Type B pancreatic cell (in vitro differentiated cells): ENCODE measurements around the gene QRFP. TPM values are rescaled to one million over a fixed set of nuclear protein-coding genes. Genes with fewer than 3 reads are reported as not detected.

Experiments
- DNase-seq: peaks from one replicate; pipeline ENCODE4 v3.0.0; 2021; ENCODE audit warnings: mixed read lengths; ENCODE audit not compliant: unreplicated experiment; ENCODE audit errors: extremely low spot score
- H3K27ac Mint-ChIP-seq: 2 replicates; pipeline ENCODE4 v1.8.0; 2021; ENCODE audit warnings: mild to moderate bottlenecking, mixed read lengths
- H3K27me3 Mint-ChIP-seq: 2 replicates; pipeline ENCODE4 v1.8.0; 2021; ENCODE audit warnings: mixed read lengths
- H3K36me3 Mint-ChIP-seq: 2 replicates; pipeline ENCODE4 v1.8.0; 2021; ENCODE audit warnings: mixed read lengths
- H3K4me1 Mint-ChIP-seq: one replicate; pipeline ENCODE4 v1.8.0; 2021; ENCODE audit warnings: mixed read lengths; ENCODE audit not compliant: unreplicated experiment
- H3K4me3 Mint-ChIP-seq: 2 replicates; pipeline ENCODE4 v1.8.0; 2021; ENCODE audit warnings: mild to moderate bottlenecking, mixed read lengths
- H3K9me3 Mint-ChIP-seq: 2 replicates; pipeline ENCODE4 v1.8.0; 2021; ENCODE audit warnings: mixed read lengths
- total RNA-seq: library from RNA; stranded (reverse); gene quantifications from 2 replicates; pipeline ENCODE4 v1.2.1, GENCODE V29; 2021; ENCODE audit warnings: low replicate concordance
- TF ChIP-seq, protein P1 (sequence below): fragments of 200-600 bp; sonication (generic); conservative IDR thresholded peaks from 2 replicates; pipeline ENCODE4 v1.5.0; 2021; ENCODE audit warnings: antibody characterized with exemption, mild to moderate bottlenecking

Gene QRFP
- total RNA-seq, 1 donor from 2014 or later = not detected

DNA sequence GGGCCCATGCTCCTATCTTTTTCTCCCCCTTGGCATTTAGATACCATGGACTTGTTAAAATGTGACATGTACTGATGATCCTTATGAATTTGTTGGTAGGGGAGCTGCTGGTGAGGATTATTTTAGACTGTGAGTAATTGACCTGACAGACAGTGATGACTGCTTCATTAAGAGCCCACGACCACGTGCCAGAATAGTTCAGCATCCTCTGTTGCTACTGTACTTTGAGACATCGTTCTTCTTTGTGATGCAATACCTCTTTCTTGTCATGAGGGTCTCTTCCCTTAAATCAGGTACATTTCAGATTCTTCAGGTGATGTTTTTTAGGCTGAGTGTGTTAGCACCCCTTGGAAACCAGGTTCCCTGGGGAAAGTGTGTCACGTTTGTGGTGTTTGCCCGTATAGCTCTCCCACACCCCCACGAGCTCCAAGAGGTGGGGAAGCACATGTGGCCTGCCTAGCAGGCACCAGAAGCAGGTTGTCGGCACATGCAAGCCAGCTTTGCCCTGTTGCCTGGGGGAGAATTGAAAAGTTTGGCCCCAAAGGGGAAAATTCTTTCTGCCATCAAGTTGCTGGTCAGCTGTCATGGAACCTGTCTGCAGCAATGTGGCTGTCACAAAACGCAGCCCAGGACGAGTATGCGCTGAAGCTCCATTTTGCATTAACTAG, 25.1 kb downstream of the QRFP start:
- Mint-ChIP-seq H3K4me3 (no peak overlapping the region), H3K36me3 (peaks cover 28% of the 10 kb centered on the region), H3K4me1 (peaks cover 19% of the 10 kb centered on the region), H3K27ac (no peak overlapping the region), H3K9me3 (no peaks in the 10 kb centered on the region), H3K27me3 (no peaks in the 10 kb centered on the region)
- TF ChIP-seq, protein P1, sequence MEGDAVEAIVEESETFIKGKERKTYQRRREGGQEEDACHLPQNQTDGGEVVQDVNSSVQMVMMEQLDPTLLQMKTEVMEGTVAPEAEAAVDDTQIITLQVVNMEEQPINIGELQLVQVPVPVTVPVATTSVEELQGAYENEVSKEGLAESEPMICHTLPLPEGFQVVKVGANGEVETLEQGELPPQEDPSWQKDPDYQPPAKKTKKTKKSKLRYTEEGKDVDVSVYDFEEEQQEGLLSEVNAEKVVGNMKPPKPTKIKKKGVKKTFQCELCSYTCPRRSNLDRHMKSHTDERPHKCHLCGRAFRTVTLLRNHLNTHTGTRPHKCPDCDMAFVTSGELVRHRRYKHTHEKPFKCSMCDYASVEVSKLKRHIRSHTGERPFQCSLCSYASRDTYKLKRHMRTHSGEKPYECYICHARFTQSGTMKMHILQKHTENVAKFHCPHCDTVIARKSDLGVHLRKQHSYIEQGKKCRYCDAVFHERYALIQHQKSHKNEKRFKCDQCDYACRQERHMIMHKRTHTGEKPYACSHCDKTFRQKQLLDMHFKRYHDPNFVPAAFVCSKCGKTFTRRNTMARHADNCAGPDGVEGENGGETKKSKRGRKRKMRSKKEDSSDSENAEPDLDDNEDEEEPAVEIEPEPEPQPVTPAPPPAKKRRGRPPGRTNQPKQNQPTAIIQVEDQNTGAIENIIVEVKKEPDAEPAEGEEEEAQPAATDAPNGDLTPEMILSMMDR = no peak
- DNase-seq = no peak

DNA sequence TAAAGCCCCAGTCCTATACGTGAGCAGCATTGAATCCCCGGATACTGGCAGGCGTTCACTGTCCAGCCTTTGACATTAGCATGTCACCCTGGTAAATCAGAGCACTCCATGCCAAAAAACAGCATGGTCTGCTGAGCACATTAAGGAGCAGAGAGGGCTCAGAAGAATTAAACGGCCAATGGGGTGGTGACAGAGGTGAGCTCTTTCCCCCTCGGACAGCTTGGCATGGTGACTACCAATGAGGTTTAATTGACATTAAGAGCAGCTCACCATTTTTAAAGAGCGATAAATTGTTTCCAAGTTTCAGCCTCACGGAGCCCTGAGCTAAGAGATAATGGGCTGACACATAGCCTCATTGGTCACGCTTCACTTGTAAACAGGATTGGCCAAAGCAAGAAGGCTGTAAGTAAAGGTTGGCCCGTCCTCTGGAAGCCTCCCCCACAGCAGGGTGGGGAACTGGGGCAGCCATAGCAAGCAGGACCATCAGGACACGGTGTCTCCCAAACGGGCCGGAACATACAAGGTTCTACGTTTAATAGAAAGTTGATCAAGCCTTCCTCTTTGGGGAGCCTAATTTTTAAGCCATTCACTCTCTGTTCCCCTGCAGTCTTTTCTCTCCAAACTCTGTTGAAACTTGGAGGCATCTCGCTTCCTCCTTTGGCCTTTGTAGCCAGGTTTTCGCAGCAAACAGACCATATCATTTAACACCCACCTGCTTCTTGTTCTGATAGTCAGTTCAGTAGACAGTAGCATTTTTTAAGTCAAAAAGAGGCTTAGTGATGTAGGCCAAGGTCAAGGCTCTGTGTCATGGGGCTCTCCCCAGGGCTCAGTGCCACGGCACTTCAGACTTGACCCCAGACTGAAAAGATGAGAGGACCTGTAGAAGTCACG, 25.9 kb downstream of the QRFP start:
- no peak for DNase-seq
- no peaks in the 10 kb centered on the region for H3K9me3 Mint-ChIP-seq

DNA sequence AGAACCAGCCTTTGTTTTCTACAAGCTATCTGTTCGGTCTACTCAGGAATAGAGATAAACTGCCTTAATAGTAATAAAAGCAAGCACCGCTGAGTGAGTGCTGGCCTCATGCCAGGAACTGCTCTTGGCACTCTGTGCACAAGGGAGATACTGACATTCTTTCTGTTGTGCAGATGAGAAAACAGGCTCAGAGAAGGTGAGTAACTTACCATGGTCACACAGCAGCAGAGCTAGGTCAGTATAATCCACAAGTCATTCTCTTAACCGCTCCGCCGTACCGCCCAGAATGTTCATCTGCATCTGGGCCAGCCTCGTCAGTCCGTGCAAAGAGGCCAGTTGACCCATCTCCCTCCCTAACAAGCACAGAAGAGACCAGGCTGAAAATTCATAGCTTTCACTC, 27.4 kb downstream of the QRFP start:
- peaks cover 27% of the 10 kb centered on the region for H3K36me3 Mint-ChIP-seq
- no peak overlapping the region for H3K4me3 Mint-ChIP-seq
- H3K9me3 Mint-ChIP-seq = no peaks in the 10 kb centered on the region
- DNase-seq = no peak
- peaks cover 23% of the 10 kb centered on the region for H3K4me1 Mint-ChIP-seq
- H3K27me3 Mint-ChIP-seq = no peaks in the 10 kb centered on the region
- no peak overlapping the region for H3K27ac Mint-ChIP-seq
- TF ChIP-seq, protein P1 = no peak

More for the DNA sequence above, 25.9 kb downstream of the QRFP start:
- Mint-ChIP-seq H3K4me1 (peaks cover 23% of the 10 kb centered on the region), H3K27ac (no peak overlapping the region), H3K36me3 (peaks cover 32% of the 10 kb centered on the region), H3K4me3 (no peak overlapping the region), H3K27me3 (no peaks in the 10 kb centered on the region)
- TF ChIP-seq, protein P1 = no peak

DNA sequence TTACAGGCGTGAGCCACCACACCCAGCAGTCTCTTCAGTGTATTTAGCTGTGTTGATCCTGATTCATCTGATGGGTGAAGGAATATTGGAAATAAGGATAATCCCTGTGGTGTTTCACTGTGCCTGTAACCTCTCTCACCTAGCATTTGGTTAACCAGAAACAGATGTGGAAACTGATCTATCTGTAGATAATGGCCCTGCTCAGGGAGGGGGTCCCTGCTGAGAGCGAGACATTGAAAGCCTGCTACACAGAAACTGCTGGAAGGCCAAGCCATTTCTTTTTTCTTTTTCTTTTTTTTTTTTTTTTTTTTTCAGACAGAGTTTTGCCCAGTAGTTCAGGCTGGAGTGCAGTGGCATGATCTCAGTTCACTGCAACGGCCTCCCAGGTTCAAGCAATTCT, 28.4 kb downstream of the QRFP start:
- Mint-ChIP-seq H3K27ac (no peak overlapping the region), H3K4me1 (peaks cover 30% of the 10 kb centered on the region), H3K36me3 (peaks cover 29% of the 10 kb centered on the region), H3K27me3 (no peaks in the 10 kb centered on the region), H3K9me3 (no peaks in the 10 kb centered on the region), H3K4me3 (no peak overlapping the region)
- TF ChIP-seq, protein P1 = no peak
- no peak for DNase-seq

DNA sequence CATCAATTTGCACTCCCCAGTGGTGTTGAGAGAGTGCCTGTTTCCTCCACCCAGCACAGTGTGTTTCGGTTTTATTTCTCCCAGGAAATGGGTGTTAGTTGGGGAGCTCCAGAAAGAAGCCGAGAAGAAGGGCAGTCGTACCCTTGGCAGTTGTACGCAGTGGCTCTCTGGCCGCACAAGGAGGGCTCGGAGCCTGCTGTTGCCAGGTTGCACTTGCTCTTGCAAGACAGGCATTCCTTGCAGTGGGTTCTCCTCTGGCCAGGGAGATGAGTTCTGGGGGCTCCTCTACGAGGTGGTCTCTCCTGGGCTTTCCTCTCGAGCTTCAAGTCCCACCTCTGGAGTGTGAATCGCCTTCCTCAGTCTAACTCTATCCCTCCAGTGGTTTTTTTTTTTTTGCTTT, 29.1 kb downstream of the QRFP start:
- Mint-ChIP-seq H3K9me3 (no peaks in the 10 kb centered on the region), H3K36me3 (peaks cover 35% of the 10 kb centered on the region), H3K4me1 (peaks cover 36% of the 10 kb centered on the region), H3K4me3 (no peak overlapping the region), H3K27ac (no peak overlapping the region), H3K27me3 (no peaks in the 10 kb centered on the region)
- TF ChIP-seq, protein P1 = no peak
- no peak for DNase-seq
